ENCODE measurements around the gene CALN1.

DNA sequence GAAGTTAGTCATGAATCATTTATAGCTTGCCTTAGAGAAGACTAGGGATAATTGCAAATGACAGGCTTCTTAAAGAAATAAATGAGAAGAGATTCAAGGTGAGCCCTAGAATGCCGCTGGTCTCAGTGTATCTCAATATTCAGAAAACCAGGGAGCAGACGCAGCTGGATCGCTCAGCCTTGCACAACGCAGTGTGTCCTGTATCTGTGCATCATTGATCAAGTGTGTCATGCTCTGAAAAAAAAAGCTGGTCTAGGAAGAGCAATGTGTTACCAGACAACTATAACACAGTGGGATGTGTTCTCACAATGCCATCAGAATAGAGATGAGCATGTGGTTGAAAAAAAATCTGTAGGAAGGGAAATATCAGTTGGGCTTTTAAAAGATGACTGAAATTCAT lies 230.1 kb downstream of the CALN1 start:
- TF ChIP-seq, protein P1, sequence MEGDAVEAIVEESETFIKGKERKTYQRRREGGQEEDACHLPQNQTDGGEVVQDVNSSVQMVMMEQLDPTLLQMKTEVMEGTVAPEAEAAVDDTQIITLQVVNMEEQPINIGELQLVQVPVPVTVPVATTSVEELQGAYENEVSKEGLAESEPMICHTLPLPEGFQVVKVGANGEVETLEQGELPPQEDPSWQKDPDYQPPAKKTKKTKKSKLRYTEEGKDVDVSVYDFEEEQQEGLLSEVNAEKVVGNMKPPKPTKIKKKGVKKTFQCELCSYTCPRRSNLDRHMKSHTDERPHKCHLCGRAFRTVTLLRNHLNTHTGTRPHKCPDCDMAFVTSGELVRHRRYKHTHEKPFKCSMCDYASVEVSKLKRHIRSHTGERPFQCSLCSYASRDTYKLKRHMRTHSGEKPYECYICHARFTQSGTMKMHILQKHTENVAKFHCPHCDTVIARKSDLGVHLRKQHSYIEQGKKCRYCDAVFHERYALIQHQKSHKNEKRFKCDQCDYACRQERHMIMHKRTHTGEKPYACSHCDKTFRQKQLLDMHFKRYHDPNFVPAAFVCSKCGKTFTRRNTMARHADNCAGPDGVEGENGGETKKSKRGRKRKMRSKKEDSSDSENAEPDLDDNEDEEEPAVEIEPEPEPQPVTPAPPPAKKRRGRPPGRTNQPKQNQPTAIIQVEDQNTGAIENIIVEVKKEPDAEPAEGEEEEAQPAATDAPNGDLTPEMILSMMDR (IDR thresholded peaks at IDR 0.05) = no peak
- TF ChIP-seq POLR2A (IDR thresholded peaks at IDR 0.05) = no peak
